HG02870 (cell line): ENCODE measurements around the gene DNAJC15.

Experiments
- ATAC-seq: cut with Tn5 transposase; IDR thresholded peaks from one replicate; pipeline ENCODE4 v1.9.1; 2021; ENCODE audit warnings: mild to moderate bottlenecking, moderate library complexity; ENCODE audit not compliant: unreplicated experiment

Gene DNAJC15

DNA sequence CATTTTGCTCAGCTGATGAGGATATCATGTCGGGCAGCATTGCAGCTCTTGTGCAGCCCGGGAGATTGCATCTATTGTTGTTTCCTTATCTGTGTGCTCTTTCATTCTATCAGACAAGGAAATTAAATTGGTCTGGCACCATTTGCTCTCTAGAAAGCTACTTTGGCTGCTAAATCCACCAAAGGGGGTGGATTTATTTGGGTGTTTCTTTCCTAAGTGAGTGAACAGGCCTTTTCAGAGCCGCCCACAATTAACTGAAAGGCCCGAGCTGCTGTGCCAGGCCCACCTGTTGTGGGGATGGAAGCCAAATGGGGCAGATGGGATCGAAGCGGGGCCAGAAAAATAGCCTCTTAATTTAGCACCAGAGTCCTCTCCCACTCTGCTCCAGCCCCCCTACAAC, 99.4 kb downstream of the DNAJC15 start:
- no peak for ATAC-seq

DNA sequence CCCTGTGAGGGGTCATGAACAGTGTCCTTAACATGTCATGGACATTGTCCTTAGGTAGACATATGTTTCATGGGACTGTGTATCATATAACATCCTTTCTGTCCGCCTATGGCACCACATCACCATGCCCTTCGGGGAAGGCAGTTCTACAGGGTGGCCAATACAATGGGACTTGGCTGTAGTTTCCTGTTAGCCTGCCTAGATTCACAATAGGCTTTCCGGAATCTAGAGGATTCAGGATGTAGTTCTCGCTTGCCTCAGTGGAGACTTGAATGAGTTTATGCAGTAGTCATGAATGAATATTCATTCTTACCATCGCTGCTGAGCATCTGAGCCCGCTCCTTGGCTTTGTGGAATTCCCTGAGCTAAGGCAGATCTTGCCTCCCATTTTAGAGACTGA, 100.5 kb downstream of the DNAJC15 start:
- ATAC-seq: no peak

GRCh38 chr13:43124490-43124889, 101.1 kb downstream of the DNAJC15 start:
- no peak for ATAC-seq

DNA sequence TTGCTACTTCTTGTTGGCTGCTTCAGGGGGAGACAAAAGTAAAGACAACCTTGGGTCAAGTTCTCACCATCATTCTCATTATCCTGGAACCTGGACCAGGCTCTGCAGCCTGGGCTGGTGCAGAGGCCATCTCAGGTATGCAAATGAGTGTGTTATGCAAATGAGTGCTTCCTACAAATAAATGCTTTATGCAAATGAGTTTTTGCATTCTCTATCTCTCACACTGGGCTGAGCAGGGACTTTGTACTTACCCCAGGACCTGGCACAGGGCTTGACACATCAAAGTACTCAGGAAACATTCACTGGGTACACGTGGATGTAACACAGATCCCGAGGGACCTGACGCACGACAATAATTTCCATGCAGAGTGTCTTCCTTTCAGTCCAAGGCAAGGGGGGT, 103.0 kb downstream of the DNAJC15 start:
- ATAC-seq: no peak

DNA sequence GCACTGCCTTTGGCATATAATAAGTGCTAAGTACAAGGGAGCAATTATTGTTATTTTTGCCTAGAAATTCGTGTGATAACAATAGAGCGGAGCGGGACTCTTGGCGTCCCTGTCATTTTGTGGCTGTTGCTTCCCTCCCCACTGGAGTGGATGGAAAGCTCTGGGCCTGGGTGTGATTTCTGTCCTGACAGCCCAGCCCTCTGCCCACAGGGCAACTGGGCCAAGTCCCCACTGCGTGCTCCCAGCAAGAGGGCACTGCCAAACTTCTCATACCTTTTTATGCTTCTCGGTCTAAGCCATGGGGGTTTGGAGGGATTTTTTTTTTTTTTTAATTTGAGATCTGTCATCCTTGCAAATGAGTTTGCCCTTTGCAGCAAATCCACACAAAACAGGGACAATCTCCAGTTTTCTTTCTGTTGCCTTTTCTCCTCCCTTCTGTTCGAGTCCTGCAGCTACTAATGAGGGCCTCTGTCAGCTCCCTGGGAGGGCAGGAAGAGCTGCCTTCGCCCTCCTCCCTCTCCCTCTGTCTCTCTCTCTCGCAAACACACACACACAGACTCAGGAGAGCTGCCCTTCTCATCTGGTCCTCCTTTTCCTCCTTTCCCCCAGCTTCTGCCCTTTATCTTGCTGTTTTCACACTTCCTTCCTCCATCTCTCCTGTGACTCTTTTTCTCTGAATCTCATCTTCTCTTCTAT, 103.9 kb downstream of the DNAJC15 start:
- no peak for ATAC-seq

DNA sequence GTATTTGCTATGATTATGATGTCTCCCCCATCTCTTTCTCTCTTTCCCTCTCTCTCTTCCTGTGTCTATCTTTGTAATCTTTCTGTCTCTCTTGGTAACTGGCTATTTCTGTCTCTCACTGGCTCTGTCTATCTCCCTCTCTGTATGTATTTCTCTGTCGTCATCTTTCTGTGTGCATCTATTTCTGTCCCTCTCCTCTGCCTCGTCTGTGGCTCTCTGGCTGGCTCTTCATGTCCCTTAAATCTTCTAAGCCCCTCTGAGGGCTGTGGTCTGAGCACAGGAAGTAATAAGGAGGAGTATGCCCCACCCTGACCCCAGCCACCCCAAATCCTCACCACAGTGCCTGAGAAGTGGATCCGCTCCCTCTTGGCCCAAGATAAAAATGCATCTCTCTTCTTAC, 104.4 kb downstream of the DNAJC15 start:
- ATAC-seq: no peak

DNA sequence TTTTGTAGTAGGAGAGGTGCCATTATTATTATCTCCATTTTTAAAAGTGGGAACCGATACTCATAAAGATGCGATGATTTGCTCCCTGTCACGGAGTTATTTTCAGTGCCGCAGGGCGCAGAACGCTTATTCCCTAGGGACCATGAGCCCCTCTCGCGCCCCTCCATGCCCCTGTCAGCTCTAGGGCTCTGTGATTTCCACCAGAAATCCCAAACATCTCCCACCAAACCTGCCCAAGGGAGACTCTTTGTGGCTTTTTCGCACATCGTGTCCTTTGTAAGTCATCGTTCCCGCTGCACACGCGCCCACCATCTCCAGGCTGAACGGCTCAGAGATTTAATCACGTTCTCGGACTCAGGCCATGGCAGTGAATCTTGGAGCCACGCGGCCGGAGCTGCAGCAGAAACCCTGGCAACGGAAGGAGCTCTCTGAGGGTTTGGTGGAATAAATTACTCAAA, 105.1 kb downstream of the DNAJC15 start:
- no peak for ATAC-seq

DNA sequence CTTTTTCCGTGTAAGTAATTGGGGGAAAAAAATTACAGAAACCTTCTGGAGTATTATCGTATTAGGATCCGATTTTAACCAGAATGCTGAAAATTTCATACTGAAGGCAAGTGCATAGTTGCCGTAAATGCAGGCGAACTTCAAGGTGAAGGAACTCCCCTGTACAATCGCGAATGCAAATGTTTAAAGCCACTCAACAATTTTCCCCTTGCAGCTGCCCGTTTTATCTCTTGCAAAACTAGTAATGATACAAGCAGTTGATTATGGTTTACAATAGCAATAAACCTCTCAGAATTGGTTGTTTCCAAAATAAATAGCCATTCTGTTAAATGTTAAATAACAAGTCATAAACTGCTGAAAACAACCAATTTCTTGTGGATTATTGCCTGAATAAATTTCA, 105.7 kb downstream of the DNAJC15 start:
- no peak for ATAC-seq

DNA sequence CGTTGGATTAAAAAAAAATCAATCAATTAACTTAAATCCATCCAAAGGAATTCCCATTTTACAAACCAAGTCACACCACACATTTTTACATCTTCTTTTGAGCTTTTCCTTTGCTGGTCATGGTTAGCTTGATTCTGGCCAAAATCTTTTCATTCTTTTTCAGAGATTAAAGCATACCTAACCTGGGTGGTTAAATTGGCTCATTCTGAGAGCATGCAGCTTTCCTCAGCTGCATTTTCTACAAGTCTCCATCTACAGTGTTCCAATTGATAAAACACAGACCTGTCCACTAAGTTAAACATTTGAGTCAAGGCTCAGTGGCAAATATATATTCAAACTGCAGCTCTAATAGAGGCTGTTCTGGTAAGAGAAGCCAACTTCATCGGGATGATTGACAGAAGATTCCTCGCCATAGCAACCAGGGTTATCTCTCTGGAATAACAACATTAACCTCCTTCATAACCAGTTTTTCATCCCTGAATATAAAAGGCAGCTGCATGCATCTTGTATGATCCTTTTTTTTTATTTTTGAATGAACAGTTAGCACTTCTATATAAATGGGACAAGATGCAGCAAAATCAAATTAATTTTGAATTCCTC, 106.2 kb downstream of the DNAJC15 start:
- ATAC-seq: no peak

GRCh38 chr13:43132257-43132656, 108.9 kb downstream of the DNAJC15 start:
- no peak for ATAC-seq

GRCh38 chr13:43132911-43133310, 109.5 kb downstream of the DNAJC15 start:
- ATAC-seq: no peak

- ATAC-seq: no peak
Observed at GRCh38 chr13:43133792-43134191, 110.4 kb downstream of the DNAJC15 start.

GRCh38 chr13:43134868-43135267, 111.5 kb downstream of the DNAJC15 start:
- no peak for ATAC-seq

- ATAC-seq: no peak
Observed at GRCh38 chr13:43135516-43135915, 112.1 kb downstream of the DNAJC15 start.

- no peak for ATAC-seq
Observed at GRCh38 chr13:43136920-43137575, 113.7 kb downstream of the DNAJC15 start.

DNA sequence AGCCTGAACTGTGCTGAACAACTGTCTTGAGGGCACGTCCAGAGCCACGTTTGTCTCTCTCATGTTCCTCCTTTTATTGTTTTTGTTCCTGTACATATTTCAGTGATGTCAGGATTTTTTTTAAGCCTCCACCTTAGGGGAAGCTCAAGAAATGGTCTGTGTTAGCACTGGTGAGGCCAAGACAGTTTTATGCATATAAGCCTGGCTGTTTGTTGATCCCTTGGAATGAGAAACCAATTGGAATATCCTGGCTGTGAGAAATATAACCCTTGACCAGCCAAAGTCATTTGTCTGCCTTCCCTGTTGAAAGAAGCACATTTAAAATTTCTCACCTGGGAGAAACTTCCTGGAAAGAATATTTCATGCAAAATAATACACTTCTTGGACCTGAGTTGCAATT, 115.8 kb downstream of the DNAJC15 start:
- ATAC-seq: no peak

DNA sequence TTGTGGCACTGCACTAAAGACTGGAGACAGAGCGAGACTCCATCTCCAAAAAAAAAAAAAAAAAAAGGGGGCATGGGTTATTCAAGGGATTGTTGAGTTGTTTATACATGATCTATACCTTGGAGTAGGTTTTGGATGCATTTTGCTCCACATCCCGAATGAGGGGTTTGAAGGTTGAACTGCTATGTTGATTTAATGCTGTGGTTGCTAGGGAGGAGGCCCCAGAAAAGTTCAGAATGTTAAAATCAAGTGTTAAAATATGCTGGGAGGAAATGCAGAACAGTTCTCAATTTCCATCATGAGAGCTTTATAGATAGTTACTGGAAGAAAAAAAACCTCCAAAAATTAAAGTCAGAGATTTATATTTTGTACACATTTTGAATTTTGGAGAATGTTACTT, 116.5 kb downstream of the DNAJC15 start:
- ATAC-seq: no peak

GRCh38 chr13:43140985-43141384, 117.6 kb downstream of the DNAJC15 start:
- no peak for ATAC-seq

DNA sequence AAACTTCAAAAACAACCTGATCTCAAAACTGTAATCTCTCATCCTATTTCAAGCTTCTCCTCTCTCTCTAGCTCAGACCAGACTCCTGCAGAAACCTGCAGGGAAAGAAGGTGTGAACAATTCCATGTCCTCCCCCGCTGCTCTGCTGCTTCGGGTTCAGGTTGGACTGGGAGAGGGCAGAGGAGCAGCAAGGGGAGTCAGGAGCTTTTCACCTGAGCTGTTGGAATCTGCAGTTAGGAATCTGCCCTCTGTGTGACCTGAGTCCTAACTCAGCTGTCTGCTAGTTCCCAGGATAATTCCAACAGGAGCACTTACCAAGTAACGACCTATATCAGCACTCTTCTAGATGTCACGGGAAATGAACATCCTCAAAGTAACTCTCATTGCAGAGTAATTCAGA, 118.3 kb downstream of the DNAJC15 start:
- ATAC-seq: no peak

GRCh38 chr13:43143591-43143990, 120.2 kb downstream of the DNAJC15 start:
- ATAC-seq: no peak

DNA sequence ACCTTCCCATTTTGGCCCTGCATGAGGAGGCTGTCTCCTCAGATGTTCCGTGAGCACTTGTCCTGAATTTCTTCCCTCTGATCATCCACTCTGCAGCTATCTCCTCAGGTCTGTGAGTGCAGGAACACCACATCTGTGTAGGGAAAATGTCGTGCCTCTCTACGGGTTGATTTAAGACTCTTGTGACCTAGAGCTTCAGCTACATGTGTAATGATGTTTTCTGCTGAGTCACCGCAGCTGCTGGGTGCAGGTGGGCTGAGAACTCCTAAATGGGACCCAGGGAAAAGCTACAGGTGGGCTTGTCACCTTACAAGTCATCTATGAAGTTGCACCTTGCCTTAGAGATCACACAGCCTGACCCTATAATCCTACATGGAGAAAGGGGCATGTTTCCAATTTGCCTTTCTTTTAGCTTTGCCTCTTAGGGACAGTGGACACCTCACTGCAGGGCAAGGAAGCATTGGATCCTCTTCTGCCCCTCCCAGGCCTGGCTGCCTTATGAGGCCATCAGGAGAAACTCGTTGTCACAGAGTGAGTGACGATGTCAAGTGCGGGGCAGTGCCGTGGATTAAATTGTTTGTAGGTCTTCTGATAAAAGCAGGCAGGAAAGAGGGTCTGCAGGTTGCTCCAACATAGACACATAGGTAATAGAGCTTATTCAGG, 122.3 kb downstream of the DNAJC15 start:
- ATAC-seq: no peak

GRCh38 chr13:43146400-43146799, 123.0 kb downstream of the DNAJC15 start:
- ATAC-seq: no peak
